ENCODE results near the gene SERPINB12.

The SERPINB12 gene, protein sequence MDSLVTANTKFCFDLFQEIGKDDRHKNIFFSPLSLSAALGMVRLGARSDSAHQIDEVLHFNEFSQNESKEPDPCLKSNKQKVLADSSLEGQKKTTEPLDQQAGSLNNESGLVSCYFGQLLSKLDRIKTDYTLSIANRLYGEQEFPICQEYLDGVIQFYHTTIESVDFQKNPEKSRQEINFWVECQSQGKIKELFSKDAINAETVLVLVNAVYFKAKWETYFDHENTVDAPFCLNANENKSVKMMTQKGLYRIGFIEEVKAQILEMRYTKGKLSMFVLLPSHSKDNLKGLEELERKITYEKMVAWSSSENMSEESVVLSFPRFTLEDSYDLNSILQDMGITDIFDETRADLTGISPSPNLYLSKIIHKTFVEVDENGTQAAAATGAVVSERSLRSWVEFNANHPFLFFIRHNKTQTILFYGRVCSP

DNA sequence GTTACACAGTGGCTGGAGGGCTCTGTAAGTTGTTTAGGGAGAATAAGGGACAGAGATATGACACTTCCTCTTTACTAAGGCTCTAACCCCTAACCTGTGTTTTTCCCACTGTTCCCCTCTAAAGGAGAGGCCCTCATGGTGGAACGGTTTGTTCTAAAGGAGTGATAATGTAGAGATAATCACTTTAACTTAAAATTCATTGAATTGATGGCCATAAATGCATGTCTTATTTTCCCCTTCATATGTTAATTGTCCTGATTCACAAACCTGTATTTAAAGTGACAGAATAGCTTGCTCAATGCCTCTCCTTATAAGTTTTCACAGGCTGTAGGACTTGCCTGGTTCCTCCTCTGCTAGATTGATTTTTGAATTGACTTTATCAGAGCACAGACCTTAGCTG is at the start of gene SERPINB12:
TSS of gene SERPINB12 (plus strand) at position 301 of the 400 bp plus-strand sequence. CDS start 13,791 bp downstream, outside the sequence.
- DNase-seq: no peak

DNA sequence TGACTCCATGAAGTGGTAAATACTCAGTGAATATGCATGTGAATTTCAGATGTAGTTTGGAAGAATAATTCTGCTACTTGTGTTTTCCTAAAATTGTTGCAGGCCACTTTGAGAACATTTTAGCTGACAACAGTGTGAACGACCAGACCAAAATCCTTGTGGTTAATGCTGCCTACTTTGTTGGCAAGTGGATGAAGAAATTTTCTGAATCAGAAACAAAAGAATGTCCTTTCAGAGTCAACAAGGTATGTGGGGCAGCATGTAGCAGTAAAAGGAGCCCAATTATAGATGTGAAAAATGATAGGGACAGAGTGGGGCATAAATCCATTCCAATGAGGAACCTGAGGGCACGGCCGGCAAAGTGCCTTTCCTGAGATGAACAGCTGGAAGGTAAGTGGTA is 49.3 kb upstream of the SERPINB12 start:
- no peak for DNase-seq

DNA sequence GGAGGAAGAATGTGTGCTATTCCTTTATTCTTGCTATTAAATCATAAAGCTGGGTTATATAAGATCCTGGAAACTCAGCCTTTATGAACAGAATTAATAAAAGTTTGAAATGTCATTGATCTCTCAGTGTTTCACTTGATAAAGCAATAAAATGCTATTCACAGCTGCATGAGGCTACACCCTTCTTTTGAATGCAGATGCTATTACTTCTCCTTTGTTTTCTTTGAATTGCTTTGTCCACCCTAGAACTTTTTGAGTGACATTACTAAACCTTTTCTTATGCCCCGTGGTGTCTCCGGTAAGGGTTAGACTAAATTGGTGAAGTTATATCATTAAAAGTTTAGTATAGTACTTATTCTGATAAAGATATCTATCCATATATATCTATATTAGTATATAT is 46.5 kb upstream of the SERPINB12 start:
- no peak for DNase-seq

DNA sequence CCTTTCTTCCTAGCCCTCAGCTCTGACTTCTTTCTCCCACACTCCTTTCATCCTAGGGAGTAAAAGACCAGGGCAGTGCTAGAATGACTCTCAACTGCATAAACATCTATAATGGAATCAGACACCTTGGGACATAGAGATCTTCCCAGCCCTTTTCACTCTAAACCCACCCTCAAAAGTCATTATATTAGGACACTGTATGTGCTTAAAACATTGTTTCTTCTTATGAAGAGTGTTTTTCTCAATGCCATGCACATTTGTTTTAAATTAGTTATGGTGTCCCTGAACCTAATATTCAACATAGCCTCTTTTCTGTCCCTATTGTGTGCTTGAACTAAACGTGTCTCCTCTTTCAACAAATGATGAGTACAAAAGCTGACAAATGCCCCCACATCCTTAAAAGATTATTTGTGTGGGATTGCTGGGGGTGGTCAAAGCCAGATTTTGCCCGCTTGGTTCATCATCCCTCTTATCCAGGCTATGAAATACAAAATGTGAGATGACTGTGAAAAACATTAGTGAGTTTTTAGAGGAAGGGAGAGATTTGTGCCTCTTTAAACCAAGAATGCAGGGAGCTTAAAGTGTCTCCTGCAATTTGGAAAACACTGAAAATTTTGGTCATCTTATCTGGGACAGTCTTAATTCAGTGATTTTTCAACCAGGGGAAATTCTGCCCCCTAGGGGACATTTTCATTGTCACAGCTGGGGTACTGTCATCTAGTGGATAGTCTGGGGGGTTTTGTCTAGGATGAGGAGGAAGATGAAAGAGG is 36.4 kb upstream of the SERPINB12 start:
- no peak for DNase-seq

DNA sequence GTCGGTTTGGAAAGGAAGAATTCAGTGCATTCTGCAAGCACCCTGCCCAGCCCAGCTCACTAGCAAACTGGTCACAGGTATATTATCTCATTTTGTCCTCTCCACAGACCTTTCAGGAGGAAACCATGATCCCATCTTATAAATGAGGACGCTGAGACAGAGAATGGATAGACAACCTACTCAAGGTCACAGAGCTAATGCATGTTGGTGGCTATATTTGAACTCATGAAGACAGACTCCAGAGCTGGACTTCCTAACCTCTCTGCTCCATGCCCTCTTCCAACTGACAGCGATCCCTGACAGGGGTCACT is 35.9 kb upstream of the SERPINB12 start:
- DNase-seq: no peak

DNA sequence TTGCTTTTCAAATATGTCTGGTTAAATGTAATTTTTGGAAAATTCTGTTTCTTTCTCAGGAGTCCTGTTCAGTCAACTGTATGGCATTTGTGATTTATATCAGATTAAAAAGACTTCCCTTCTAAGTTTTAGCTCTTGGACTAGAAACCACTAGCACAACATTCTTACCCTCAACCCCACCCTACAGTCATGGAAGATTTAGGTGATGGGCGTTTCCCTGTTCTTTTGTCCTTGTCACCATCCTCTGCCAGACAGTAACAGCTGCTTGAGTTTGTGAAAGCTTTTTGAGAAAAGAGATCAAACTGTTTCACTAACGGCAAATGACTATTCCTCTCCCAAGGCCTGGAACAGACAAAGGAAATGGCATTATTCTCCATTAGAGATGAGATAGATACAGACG is 33.6 kb upstream of the SERPINB12 start:
- DNase-seq: no peak

DNA sequence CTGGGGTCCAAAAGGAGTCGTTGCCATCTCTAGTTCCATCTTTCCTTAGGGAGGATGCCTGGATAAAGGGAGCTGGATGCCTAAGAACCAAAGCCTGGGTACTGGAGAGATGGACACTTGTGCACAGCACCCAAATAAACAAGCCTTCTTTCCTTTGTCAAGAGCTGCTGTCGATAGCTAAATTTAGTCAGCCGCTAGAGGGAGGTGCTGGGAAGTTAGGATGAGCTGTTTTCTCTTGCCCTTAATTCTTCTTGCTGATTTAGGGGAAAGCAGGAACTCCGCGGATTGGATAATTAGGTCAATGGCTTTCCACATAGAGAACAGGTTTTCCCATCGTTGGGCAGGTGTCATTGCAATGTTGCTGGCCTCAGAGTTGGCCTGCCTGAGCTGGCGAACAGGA is 30.9 kb upstream of the SERPINB12 start:
- DNase-seq: peak; percentile 57

DNA sequence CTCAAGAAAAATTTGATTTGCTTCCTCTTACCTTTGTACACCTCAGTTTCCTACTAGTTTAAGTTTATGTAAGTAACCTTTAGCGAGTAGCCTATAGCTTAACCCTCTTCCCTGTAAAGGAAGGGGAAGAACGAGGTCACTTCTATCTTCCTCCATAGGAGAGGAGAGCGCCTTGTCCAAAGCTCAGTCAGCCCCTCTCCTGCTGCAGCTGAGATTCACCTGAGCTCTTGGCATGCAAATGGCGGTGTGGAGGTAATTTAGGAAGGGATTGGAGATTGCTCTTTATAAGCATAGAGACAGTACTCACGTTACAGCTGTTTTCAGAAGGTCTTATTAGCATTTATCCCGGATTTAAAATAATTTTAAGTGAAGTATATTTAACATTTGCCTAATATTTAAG is 27.8 kb upstream of the SERPINB12 start:
- DNase-seq: no peak

DNA sequence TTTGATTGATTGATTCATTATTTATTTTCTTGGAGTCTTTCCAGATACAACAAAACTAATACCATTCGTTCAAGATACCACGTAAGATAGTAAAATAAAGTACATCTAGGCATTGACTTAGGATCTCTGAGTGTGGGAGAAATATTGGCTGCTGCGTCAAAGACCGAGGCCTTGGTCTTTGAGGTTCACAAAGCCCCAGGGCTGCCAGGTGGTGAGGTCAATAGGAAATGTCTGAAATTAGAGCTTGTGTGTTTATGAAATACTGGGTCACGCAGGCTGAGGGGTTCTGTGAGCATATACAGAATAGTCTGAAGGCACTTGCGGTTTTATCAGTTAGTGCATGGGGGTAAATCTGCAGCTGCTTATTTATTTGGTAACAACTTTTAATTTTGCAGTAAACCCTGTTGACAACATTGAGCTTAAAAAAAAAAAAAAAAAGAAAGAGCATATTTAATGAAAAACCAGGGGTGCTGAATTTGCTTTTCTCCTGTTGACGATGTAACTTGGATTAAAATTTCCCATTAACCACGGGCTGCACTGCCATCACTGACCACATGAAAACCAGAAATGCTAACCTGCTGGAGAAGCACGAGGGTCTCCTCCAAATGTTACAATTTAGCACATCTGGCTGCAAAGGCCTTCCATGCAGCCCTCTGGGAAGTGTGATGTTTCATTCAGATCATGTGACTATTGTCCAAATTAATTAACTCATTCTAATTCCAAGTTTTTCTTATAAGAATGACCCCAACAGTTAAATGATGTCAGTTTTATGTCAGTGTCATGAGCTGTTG is 27.1 kb upstream of the SERPINB12 start:
- no peak for DNase-seq

DNA sequence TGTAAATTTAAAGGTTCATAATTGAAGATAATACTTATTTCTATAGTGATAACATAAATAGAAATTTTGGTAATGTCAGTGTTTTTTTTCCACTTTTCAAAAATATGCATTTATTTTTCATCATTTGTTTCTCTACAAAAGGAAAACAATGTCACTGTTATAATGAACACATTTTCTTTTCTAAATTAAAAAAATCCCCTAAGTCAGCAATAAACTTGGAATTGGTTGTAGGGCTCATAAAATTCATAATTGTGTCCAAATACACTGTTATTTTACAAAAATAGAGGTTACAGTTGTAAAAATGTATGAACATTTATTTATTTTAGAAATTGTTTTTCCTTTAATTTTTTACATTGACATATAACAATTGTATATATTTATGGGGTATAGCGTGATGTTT is 26.4 kb upstream of the SERPINB12 start:
- no peak for DNase-seq

DNA sequence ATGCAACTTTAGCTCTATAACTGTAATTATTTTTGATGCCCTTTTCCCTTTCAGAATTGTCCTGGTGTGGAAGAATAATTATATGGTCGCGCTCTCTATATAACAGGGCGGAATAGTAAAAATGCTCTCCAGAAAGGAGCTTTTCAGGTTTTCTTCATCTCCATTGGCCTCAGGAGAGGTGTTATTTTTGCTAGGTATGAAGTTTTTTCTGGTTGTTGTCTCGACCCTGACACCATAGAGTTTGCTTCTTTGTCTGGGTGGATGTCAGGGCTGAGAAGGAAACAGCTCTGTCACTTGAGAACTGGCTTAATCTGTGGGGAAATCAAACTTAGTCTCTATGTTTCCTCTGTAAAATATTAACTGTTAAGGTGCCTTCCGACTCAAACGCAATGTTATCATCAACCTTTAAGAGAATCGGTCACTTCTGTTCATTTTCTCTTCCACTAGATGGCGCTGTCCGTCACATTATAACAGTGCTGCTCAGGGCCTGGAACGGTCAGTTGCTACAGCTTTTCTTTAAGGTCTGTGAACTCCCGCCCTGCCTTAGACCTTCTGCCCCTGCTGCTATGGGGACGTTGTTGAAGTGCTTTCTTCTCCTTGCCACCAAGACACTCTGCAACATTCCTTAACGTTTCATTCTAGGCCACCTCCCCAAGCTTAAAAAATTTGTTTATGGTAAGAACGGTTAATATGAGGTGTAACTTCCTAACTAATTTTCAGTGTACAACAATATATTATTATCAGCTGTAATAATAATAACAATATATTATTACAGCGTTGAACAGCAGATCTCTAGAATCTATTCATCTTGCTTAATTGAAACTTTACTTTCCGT is 23.8 kb upstream of the SERPINB12 start:
- DNase-seq: peak; percentile 75

DNA sequence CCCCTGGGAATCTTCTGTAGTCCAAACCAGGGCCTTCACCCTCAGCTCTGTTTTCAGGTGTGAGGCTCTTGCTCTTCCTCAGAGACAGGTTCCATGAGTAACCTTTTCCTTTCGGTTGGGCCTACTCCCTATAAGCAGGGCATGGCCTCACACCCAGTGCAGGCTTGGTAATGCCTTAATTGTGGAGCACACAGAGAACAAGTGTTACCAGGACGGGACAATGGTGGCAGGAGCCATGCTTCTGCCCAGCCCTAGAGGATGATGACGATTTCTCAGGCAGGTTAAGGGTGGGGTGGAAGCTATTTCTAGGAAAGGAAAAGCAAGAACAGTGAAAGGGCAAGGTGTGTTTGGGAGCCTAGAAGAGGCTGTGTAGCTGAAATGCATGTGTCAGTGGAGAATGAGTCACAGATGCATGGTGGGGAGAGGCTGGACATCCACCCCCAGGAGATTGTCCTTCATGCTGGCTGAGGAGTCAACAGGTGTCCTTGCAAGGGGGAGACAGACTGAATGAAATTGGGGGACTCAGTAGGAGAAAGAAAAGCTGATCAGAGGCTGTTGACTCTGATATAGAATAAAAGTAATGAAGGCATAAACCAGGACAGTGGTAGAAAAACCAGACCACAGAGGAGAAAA is 22.0 kb upstream of the SERPINB12 start:
- DNase-seq: no peak

DNA sequence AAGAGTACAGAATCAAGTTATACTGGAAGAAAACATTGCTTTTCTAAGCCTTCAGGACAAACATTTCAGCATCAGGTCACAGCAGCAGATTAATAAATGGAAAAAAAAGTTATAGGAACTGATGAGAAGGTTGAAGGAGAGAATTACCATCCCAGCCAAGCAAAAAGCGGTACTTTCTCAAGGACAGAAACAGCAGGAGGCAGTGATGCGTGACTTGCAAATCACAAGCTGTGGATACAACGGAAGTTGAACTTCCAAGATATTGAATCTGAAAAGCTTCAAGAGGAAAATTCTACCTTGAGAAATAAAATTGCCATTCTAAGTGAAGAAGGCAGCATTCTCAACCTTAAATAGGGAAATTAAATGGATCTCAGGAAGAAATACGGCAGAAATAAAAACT is 18.5 kb upstream of the SERPINB12 start:
- no peak for DNase-seq

DNA sequence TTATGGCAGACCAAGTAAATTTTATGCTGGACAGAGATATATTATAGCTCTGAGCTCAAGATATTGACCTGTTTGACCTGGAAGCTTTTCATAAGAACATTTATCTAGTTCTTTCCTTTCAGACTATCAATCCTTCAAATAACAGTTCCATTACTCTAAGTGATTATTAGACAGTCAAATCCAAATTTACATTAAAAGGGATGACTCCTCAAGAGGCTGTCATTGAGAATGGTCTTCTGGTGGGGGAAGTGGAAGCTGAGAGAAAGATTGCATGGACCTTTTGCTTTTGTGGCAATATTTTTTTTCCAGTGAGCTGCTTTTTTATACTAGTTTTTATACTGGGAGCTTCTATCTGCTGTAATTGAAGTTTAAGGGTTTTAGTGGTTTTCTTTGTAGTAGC is 14.9 kb upstream of the SERPINB12 start:
- DNase-seq: no peak

DNA sequence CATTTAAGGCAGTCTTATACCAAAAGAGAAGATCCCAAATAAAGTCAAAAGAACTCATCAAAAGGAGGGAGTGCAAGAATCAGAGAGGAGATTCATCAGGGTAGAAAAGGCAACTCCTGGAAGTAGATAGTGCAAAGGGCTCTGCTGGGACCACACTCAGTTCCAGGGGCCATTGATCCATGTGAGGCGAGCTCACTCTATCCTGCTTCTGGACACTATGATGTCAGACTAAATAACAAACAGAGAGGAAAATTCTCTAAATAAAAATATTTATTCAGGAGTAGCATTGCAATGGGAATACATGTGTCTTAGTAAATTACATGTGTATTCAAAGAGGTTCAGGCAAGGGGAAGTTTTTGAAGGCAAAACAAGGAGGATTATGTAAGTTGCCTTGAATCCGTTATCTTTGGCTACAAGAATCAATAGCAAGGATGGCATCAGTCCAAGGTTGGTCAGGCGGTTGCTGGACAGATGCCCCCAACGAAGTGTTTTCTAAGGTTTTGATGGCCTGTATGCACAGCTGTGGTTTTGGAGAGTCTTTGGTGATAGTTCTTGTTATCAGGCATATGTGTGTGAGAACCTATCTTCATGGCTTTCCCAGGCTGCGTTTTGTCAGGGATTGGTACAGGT is 13.2 kb upstream of the SERPINB12 start:
- no peak for DNase-seq

DNA sequence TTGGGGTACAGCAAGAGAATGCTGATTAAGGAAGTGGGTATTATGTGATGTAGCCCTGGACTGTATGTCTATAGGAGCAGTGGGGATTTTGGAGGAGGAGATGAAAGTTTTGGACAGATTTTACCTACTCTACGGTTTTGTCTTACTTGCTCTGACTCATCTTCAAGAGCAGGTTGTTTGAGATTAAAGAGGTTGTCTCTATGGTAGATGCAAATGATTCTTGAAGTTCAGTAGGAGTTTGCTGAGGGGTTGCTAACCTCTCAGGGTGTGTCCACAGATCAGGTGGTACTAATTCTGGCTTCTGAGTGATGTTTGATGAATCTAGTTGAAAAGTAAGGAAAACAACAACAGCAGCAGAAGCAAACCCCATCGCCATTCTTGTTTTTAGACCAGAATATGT is 9.7 kb upstream of the SERPINB12 start:
- no peak for DNase-seq

DNA sequence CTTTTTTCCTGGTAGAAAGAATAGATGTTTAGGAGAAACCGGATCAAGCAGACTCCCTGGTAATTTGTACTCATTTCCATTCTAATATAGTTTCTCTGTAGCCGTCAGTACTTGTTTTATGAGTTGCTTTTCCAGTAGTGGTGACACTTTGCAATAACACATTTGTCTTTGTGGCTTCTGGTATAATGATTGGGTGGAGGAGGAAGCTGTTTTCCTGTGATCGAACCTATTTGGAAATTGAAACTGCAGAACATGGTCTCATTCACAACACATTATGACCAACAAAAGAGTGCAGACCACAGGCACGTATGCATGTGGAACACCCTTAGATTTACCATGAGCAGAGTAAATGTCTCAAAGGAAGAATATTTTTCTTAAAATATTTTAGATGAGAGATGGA is 7.6 kb upstream of the SERPINB12 start:
- no peak for DNase-seq

DNA sequence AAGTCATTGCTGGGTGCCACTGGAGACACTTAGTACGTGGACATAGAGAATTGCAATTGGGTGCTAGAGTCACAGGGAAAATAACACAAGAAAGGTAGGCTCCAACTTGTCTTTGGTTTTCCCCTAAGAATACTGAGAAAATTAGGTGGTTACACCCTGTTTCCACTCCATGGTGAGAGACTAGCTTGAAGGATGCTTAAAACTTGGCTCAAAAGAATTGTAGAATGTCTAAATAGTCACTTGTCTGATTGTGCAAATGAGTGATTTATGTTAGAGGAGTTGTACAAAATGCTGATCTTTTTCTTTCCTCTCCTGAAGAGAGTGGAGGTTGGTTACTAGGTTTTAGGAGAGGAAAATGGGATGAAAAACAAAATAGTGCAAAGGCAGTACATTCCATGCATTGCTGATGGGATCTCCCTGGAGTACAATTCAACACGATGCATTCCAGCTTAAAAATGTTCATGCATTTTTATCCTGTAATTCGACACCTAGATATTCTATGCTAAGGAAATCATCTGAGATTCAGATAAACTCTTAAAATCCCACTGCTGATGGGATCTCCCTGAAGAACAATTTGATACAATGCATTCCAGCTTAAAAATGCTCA is 2.2 kb upstream of the SERPINB12 start:
- no peak for DNase-seq

DNA sequence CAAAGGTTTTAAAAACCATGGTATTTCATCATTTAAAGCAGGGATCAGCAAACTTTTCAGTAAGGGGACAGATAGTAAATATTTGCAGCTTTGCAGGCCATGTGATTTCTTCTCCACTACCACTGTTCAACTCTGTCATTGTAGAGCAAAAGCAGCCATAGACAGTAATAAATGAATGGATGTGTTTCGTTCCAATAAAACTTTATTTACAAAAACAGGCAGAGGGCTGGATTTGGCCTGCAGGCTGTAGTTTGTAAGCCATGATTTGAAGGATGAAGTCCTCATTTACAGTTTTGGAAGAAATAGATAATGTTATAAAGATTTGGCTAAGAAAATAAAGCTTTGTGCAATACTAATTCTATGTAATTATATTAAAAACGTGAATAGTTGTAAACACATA is 1.8 kb downstream of the SERPINB12 start:
- DNase-seq: no peak

DNA sequence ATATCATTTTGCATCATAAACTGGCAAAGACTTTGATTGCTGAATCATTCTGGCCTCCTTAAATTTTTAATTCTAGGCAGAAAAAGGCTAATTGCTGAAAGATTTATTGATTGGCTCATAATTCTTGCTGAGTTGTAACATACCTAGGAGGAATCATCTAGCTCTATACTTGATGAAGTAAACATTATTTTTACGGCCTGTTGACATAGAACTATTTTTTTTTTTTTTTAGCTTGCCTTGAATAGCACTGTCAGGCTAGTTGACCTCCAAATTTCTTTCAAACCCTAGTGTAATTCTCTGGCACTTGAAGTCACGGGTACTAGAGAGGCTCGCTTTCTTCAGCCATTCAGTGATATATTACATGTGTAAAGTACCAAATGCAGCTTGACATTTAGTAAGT is 2.8 kb downstream of the SERPINB12 start:
- no peak for DNase-seq

DNA sequence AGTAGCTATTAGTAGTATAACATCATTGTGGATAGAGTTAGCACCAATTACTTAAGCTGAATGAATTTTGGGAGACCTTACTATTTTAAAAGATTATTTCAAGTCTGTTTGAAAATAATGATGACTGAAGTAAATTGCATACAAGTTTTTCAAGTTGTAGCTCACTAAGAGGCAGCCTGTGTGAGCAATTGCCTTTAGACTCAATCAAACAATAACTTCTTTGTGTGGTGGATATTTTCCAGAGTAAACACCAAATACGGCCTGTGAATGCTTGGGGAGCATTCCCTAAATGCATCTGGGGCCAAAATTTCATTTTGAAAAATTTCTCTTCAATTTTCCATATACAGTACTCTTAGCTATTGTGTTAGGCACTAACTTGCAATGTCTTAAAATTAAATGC is 7.9 kb downstream of the SERPINB12 start:
- no peak for DNase-seq

Data from NCI-H1105 treated with DMSO at 0.1 percent for 48 hours (cell line).